DND-41 (cell line): ENCODE measurements around the gene RABEPK.

Source experiments
- ATAC-seq: fragments of 200-7000 bp; cut with Tn5 transposase; 3 replicates; pipeline ENCODE4 v1.9.1; 2021; ENCODE audit warnings: low read depth; ENCODE audit not compliant: insufficient read depth
- DNase-seq: peaks from one replicate; pipeline ENCODE4 v3.0.0-alpha.2; 2020
- H2AFZ ChIP-seq: 2 replicates; pipeline ENCODE4 v1.6.0; 2012; ENCODE audit warnings: low read depth, low read length
- H3K27ac ChIP-seq: 2 replicates; pipeline ENCODE4 v1.5.1; 2012; ENCODE audit warnings: low read length, inconsistent platforms
- H3K27me3 ChIP-seq: fragments of 200-600 bp; sonication (generic); 2 replicates; pipeline ENCODE4 v1.6.0; 2012; ENCODE audit warnings: low read length, mild to moderate bottlenecking, inconsistent platforms; ENCODE audit not compliant: insufficient read depth, poor library complexity
- H3K36me3 ChIP-seq: 2 replicates; pipeline ENCODE4 v1.5.1; 2012; ENCODE audit warnings: low read length, inconsistent platforms; ENCODE audit not compliant: insufficient read depth
- H3K4me1 ChIP-seq: 2 replicates; pipeline ENCODE4 v1.5.1; 2012; ENCODE audit warnings: mild to moderate bottlenecking, low read length; ENCODE audit not compliant: insufficient read depth
- H3K4me2 ChIP-seq: 2 replicates; pipeline ENCODE4 v1.6.0; 2012; ENCODE audit warnings: mild to moderate bottlenecking, moderate library complexity, low read length, inconsistent platforms; ENCODE audit not compliant: insufficient read depth
- H3K4me3 ChIP-seq, 2 experiments: fragments of 200-600 bp in 1 of 2; shearing (Covaris generic) in 1 of 2; 2 replicates each; pipeline ENCODE4 v1.5.1; 2012 to 2016; ENCODE audit warnings: inconsistent platforms in 2 of 2, low read length in 2 of 2, mild to moderate bottlenecking in 2 of 2, low read depth in 1 of 2, moderate library complexity in 1 of 2
- H3K79me2 ChIP-seq: 2 replicates; pipeline ENCODE4 v1.6.0; 2012; ENCODE audit warnings: low read length, inconsistent platforms; ENCODE audit not compliant: insufficient read depth
- H3K9ac ChIP-seq: 2 replicates; pipeline ENCODE4 v1.6.0; 2012; ENCODE audit warnings: low read depth, mild to moderate bottlenecking, inconsistent platforms, low read length, moderate library complexity
- H3K9me3 ChIP-seq: 2 replicates; pipeline ENCODE4 v1.5.1; 2012; ENCODE audit warnings: low read length, moderate library complexity, mild to moderate bottlenecking, inconsistent platforms; ENCODE audit not compliant: insufficient read depth, severe bottlenecking
- H4K20me1 ChIP-seq: 2 replicates; pipeline ENCODE4 v1.6.0; 2012; ENCODE audit warnings: low read length; ENCODE audit not compliant: insufficient read depth
- CTCF ChIP-seq: IDR thresholded peaks from 2 replicates; pipeline ENCODE4 v1.5.1; 2012; ENCODE audit warnings: borderline replicate concordance, low read length, moderate library complexity, mild to moderate bottlenecking; ENCODE audit not compliant: poor library complexity, severe bottlenecking; ENCODE audit errors: extremely low read depth
- EZH2 ChIP-seq: IDR thresholded peaks from 3 replicates; pipeline ENCODE4 v1.6.1; 2012; ENCODE audit warnings: borderline replicate concordance, low read depth, mild to moderate bottlenecking, moderate library complexity, low read length, inconsistent platforms; ENCODE audit not compliant: severe bottlenecking

Gene RABEPK

DNA sequence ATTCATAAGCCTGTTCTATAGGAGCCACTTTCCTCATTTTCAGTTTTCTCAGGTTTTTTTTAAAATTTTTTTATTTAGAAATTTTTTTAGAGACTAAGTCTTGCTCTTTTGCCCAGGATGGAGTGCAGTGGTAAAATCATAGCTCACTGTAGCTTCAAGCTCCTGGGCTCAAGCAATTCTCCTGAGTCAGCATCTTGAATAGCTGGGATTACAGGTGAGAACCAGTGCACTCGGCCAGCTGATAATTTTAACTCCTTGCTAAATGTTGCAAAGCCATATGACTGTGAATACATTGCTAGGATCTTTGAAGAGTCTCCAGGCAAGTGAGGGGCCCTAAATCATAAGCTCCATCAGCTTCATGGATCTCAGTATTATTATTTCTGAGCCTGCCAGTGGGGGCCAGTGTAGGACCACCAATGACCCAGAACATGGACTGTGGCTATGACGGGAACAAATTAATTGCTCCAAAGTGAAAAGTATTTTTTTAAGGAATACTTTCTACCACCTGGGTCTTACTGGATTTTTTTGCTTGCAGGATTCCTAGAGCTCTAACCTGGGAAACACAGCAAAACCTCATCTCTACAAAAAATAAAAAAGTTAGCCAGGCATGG, 55.5 kb downstream of the RABEPK start:
- TF ChIP-seq EZH2 (no peak), CTCF (peak; percentile 12)
- Histone ChIP-seq H3K9ac (no peak overlapping the region), H3K9me3 (no peaks in the 10 kb centered on the region), H3K4me3 (no peak overlapping the region), H3K4me1 (peaks cover 4% of the 10 kb centered on the region), H3K79me2 (no peaks in the 10 kb centered on the region), H3K27ac (no peak overlapping the region), H2AFZ (no peak overlapping the region), H4K20me1 (no peaks in the 10 kb centered on the region), H3K36me3 (no peaks in the 10 kb centered on the region), H3K4me2 (no peak overlapping the region), H3K27me3 (no peaks in the 10 kb centered on the region)
- ATAC-seq (peak; percentile 35; the same call in 1 of the 3 replicates), DNase-seq (no peak)

GRCh38 chr9:125258160-125258785, 57.9 kb downstream of the RABEPK start:
- peaks cover 16% of the 10 kb centered on the region for H3K79me2 ChIP-seq
- H3K4me2 ChIP-seq = no peak overlapping the region
- no peak overlapping the region for H3K4me3 ChIP-seq
- H3K4me1 ChIP-seq = peaks cover 20% of the 10 kb centered on the region
- H3K27ac ChIP-seq = no peak overlapping the region
- ATAC-seq (no peak), DNase-seq (no peak)
- H3K9me3 ChIP-seq = no peaks in the 10 kb centered on the region
- TF ChIP-seq CTCF (no peak), EZH2 (no peak)
- no peak overlapping the region for H3K9ac ChIP-seq
- peaks cover 4% of the 10 kb centered on the region; the same call in 1 of the 2 replicates for H4K20me1 ChIP-seq
- no peaks in the 10 kb centered on the region; the same call in 1 of the 2 replicates for H3K36me3 ChIP-seq
- no peaks in the 10 kb centered on the region for H3K27me3 ChIP-seq
- no peak overlapping the region for H2AFZ ChIP-seq

- H3K79me2 ChIP-seq = peaks cover 23% of the 10 kb centered on the region
- H3K4me3 ChIP-seq = no peak overlapping the region
- no peak overlapping the region for H2AFZ ChIP-seq
- no peaks in the 10 kb centered on the region for H3K9me3 ChIP-seq
- no peaks in the 10 kb centered on the region for H3K27me3 ChIP-seq
- no peak overlapping the region for H3K9ac ChIP-seq
- no peak overlapping the region for H3K27ac ChIP-seq
- no peak for TF ChIP-seq EZH2
- no peak for TF ChIP-seq CTCF
- no peak for ATAC-seq
- peaks cover 6% of the 10 kb centered on the region; the same call in 1 of the 2 replicates for H3K36me3 ChIP-seq
- H3K4me1 ChIP-seq = peaks cover 26% of the 10 kb centered on the region
- peaks cover 7% of the 10 kb centered on the region for H4K20me1 ChIP-seq
- no peak for DNase-seq
- H3K4me2 ChIP-seq = no peak overlapping the region
Observed at GRCh38 chr9:125258832-125259534, 58.6 kb downstream of the RABEPK start.
